Measurements from ENCODE around the gene CCDC57. TPM values are rescaled to one million over a fixed set of nuclear protein-coding genes. Genes with fewer than 3 reads are reported as not detected.

The CCDC57 gene
- total RNA-seq, 1 experiment from 2014 or later = 22.1 TPM

GRCh38 chr17:82063424-82064415 lies 148.9 kb downstream of the CCDC57 start:
- DNase-seq (ENCODE audit: low spot score) = no peak
- in situ Hi-C loops (cut with HindIII; ENCODE audit: low sequenced_read_pairs) = no loop called here

DNA sequence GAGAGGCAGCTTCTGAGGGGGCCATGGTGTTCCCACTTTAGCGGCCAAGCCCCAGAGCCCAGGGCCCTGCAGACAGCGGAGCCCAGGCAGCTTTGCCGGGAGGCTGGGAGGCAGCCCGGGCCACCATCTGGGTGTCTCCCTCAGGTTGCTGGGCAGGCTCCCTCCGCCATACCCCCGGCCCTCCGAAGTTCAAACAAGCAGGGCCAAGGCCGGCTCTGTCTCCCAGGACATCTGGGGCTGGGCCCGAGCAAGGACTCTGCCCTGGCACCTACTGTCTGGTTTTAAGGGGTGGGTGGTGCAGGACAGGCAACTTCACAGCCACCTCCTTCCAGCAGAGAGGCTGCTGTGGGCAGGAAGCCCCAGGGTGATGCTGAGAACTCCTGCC lies 149.7 kb downstream of the CCDC57 start:
- DNase-seq (ENCODE audit: low spot score) = no peak

GRCh38 chr17:82062076-82062983 lies 150.3 kb downstream of the CCDC57 start:
- in situ Hi-C loops (cut with HindIII; ENCODE audit: low sequenced_read_pairs) = no loop called here
- no peak for DNase-seq (ENCODE audit: low spot score)

More for the DNA sequence above, 149.7 kb downstream of the CCDC57 start:
- in situ Hi-C loops (cut with HindIII; ENCODE audit: low sequenced_read_pairs) = no loop called here

- no peak for DNase-seq (ENCODE audit: low spot score)
- in situ Hi-C loops (cut with HindIII; ENCODE audit: low sequenced_read_pairs) = no loop called here
Observed at GRCh38 chr17:82061047-82061925, 151.4 kb downstream of the CCDC57 start.

DNA sequence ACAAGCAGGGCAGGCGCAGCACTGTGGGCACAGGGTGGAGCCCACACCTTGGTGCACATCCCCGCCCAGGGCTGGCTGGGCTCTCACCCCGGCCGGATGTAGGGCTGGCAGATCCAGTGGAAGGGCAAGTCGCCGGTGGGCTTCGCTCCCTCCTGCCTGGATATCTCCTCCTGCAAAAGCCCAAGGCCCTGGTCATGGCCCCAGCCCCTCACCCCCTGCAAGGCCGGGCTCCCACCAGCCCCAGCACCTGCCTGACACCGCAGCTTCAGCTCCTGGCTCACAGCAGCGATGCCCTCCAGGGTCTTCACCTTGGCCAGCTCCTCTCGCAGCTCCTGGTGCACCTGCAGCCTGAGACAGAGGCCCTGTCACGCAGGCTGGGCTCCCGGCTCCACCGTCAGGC lies 152.0 kb downstream of the CCDC57 start:
- in situ Hi-C loops (cut with HindIII; ENCODE audit: low sequenced_read_pairs) = no loop called here
- no peak for DNase-seq (ENCODE audit: low spot score)

- no peak for DNase-seq (ENCODE audit: low spot score)
- in situ Hi-C loops (cut with HindIII; ENCODE audit: low sequenced_read_pairs) = no loop called here
Observed at GRCh38 chr17:82060001-82060380, 152.7 kb downstream of the CCDC57 start.

DNA sequence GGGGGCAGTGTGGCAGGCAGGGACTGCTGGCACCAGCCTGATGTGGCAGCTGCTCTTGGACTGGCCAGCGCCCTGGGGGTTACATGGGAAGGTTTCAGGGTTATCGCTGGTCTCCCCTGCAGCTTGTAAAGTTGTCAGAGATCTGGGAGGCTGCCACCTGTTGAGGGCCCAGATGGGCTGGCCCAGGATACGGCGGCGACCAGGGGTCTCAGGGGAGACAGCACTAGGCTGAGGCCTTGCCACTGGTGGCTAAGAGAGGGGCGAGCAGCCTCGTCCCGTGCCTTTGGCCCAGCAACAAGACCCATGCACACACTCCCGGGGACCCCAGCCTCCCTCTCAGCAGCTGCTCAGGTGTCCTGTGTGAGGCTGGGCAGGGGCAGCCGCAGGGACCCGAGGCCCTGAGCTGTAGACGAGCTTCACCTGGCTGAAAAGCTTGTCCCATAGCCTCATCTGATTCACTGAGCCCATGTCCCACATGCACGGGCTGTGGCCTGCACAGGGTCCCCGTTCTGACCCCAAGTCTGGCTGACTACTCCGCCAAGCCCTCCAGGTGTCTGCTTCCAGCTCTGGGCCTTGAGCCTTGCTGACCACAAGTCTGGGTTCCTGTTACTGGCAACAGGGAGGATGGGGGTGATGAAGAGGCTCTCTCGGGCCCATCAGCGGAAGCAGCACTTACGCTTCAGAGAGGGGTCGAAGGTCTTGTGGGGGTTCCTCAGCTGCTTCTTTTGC lies 153.2 kb downstream of the CCDC57 start:
- in situ Hi-C loops (cut with HindIII; ENCODE audit: low sequenced_read_pairs) = no loop called here
- no peak for DNase-seq (ENCODE audit: low spot score)

GRCh38 chr17:82058855-82059249 lies 153.8 kb downstream of the CCDC57 start:
- in situ Hi-C loops (cut with HindIII; ENCODE audit: low sequenced_read_pairs) = no loop called here
- DNase-seq (ENCODE audit: low spot score) = no peak

DNA sequence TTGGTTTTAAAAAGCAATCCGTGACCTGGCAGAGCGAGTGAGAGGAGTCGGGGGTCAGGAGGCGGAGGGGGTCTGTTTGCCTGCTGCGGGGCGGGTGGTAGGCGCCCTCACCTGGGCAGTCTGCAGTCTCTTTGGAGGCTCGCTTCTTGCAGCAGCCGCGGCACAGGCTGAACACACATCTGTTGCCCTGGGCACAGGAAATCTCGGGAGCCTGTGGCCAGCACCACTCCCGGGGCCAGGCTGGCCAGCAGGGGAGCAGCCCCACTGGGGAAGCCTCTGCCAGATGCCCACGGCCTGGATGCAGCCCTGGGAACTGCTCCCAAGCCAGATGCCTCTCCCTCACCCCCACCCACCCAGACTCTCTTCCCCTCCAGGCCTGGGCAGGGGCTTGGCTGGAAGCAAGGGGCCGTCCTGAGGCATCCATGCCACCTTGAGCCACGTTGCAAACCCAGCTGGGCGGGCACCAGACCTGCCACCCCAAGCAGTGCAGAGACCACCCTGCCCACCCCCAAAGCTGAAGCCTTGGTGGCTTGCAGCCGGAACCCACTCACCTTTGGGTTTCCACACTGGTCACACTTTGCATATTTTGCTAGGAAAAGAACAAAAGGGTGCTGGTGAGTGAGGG lies 154.3 kb downstream of the CCDC57 start:
- no peak for DNase-seq (ENCODE audit: low spot score)
- in situ Hi-C loops (cut with HindIII; ENCODE audit: low sequenced_read_pairs) = no loop called here

GRCh38 chr17:82056729-82057621 lies 155.7 kb downstream of the CCDC57 start:
- DNase-seq (ENCODE audit: low spot score) = no peak
- in situ Hi-C loops (cut with HindIII; ENCODE audit: low sequenced_read_pairs) = no loop called here

- no peak for DNase-seq (ENCODE audit: low spot score)
- in situ Hi-C loops (cut with HindIII; ENCODE audit: low sequenced_read_pairs) = no loop called here
Observed at GRCh38 chr17:82055965-82056728, 156.5 kb downstream of the CCDC57 start.

GRCh38 chr17:82055023-82055964 lies 157.3 kb downstream of the CCDC57 start:
- in situ Hi-C loops (cut with HindIII; ENCODE audit: low sequenced_read_pairs) = no loop called here

DNA sequence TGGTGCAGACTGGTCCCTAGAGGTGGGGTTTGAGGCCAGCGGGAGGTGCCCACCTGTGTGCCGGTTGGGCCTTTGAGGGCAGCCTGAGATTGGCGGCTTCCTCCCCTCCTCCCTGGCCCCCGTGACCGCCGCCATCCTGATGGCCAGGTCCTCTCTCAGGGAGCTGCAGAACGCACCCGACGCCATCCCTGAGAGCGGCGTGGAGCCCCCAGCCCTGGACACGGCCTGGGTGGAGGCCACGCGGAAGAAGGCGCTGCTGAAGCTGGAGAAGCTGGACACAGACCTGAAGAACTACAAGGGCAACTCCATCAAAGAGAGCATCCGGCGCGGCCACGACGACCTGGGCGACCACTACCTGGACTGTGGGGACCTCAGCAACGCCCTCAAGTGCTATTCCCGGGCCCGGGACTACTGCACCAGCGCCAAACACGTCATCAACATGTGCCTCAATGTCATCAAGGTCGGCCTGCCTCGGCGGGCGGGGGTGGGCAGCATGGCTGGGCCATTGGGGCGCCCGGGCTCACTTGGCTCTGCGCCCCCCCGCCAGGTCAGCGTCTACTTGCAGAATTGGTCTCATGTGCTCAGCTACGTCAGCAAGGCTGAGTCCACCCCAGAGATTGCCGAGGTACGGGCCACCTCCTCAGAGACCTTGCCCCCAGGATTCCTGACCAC lies 158.2 kb downstream of the CCDC57 start:
- in situ Hi-C loops (cut with HindIII; ENCODE audit: low sequenced_read_pairs) = no loop called here
- DNase-seq (ENCODE audit: low spot score) = no peak

More at GRCh38 chr17:82055023-82055964, 157.3 kb downstream of the CCDC57 start:
- no peak for DNase-seq (ENCODE audit: low spot score)

- in situ Hi-C loops (cut with HindIII; ENCODE audit: low sequenced_read_pairs) = no loop called here
- no peak for DNase-seq (ENCODE audit: low spot score)
Observed at GRCh38 chr17:82053556-82054263, 158.9 kb downstream of the CCDC57 start.
